Measurements from ENCODE around the gene COLQ.

DNA sequence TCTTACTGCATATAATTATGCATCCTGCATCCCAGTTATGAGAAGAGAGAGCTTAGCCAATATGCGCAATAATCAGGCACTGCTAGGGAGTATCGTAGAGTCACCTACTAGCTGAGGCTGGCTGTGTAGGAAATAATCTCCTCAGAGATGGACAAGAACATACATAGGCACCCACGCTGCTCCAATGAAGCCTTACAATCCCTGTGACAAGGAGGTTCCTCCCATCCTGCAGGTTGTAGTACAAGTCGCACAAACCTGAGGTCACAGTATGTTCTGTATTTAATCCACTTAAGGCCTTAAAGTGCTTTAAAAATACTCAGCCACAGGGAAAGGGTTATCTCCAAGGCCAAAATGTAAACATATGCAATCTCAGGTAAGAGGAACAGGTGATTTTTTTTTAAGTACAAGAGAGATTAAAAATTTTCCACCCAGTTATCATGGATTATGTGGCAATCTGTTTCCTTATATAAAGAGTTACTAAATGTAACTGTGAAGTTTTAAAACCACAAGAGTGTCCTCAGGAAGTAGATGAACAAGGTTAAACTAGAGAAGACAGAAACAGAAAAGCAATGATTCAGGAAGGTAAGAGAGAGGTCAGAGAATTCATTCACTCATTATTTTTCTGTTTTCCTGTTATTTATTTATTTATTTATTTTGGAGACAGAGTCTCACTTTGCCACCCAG lies 7.5 kb upstream of the COLQ start:
- TF ChIP-seq, protein P1, sequence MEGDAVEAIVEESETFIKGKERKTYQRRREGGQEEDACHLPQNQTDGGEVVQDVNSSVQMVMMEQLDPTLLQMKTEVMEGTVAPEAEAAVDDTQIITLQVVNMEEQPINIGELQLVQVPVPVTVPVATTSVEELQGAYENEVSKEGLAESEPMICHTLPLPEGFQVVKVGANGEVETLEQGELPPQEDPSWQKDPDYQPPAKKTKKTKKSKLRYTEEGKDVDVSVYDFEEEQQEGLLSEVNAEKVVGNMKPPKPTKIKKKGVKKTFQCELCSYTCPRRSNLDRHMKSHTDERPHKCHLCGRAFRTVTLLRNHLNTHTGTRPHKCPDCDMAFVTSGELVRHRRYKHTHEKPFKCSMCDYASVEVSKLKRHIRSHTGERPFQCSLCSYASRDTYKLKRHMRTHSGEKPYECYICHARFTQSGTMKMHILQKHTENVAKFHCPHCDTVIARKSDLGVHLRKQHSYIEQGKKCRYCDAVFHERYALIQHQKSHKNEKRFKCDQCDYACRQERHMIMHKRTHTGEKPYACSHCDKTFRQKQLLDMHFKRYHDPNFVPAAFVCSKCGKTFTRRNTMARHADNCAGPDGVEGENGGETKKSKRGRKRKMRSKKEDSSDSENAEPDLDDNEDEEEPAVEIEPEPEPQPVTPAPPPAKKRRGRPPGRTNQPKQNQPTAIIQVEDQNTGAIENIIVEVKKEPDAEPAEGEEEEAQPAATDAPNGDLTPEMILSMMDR (optimal IDR thresholded peaks at IDR 0.05 in 1 of 3, IDR thresholded peaks at IDR 0.05 in 1 of 3, conservative IDR thresholded peaks at IDR 0.05 in 1 of 3; ENCODE audit: extremely low read depth in 1 of 3, insufficient read depth in 2 of 3, low read length in 3 of 3) = no peak
- TF ChIP-seq EZH2 (IDR thresholded peaks at IDR 0.05; ENCODE audit: low read length) = no peak

All from keratinocyte (primary cell).